ENCODE measurements around the gene TEDDM1. TPM values are rescaled to one million over a fixed set of nuclear protein-coding genes. Genes with fewer than 3 reads are reported as not detected.

Gene TEDDM1
- polyA plus RNA-seq, 1 of the 3 experiments (the other 2 are of a cell fraction) = not detected

GRCh38 chr1:182359645-182360044 is 40.8 kb downstream of the TEDDM1 start:
- no peak overlapping the region for H3K27ac ChIP-seq (ENCODE audit: low read depth in 2 of 2, low read length in 1 of 2)
- TF ChIP-seq ELF1 (IDR thresholded peaks at IDR 0.05) = no peak
- H3K36me3 ChIP-seq (replicated peaks in 1 of 2; ENCODE audit: control insufficient read depth in 1 of 2, insufficient read depth in 2 of 2, low read length in 1 of 2) = no peaks in the 10 kb centered on the region
- H4K20me1 ChIP-seq (ENCODE audit: insufficient read depth) = no peaks in the 10 kb centered on the region
- no peak overlapping the region for H3K9ac ChIP-seq
- no peaks in the 10 kb centered on the region for H3K9me3 ChIP-seq
- H3K79me2 ChIP-seq (ENCODE audit: insufficient read depth) = no peaks in the 10 kb centered on the region
- H2AFZ ChIP-seq (ENCODE audit: low read depth) = no peak overlapping the region
- no peaks in the 10 kb centered on the region for H3K27me3 ChIP-seq (ENCODE audit: insufficient read depth)
- no peak overlapping the region for H3K4me2 ChIP-seq
- ChIA-PET POLR2A (no interaction called here), CTCF (interaction anchor here (0.7 to 1.6 kb wide), 2 partner anchors 17 to 29 kb away, joined by 3 read pairs; no protein-coding TSS in a partner anchor)
- H3K4me1 ChIP-seq (ENCODE audit: control insufficient read depth in 1 of 2, insufficient read depth in 2 of 2, low read depth in 1 of 2, low read length in 1 of 2) = no peaks in the 10 kb centered on the region
- no peaks in the 10 kb centered on the region for H3K9me2 ChIP-seq
- no peak for DNase-seq
- WGBS (ENCODE audit: low lambda C conversion rate) = 42% methylated on average over 7 of the region's 7 CpGs
- no peak overlapping the region for H3K4me3 ChIP-seq (ENCODE audit: low read depth in 2 of 2, low read length in 1 of 2)
- no peaks in the 10 kb centered on the region for H3F3A ChIP-seq (replicated peaks; ENCODE audit: insufficient read depth)

- no peak overlapping the region for H3K4me2 ChIP-seq
- H3K79me2 ChIP-seq (ENCODE audit: insufficient read depth) = no peaks in the 10 kb centered on the region
- H3K9me2 ChIP-seq = no peaks in the 10 kb centered on the region
- DNase-seq = no peak
- no peak for TF ChIP-seq RAD21 (IDR thresholded peaks at IDR 0.05; ENCODE audit: low read length)
- TF ChIP-seq FOXM1 (IDR thresholded peaks at IDR 0.05; ENCODE audit: low read depth) = no peak
- no peak for TF ChIP-seq GATA2 (CRISPR knock-in tag; IDR thresholded peaks at IDR 0.05)
- no peak for TF ChIP-seq CHD2 (IDR thresholded peaks at IDR 0.05; ENCODE audit: low read length, partially characterized antibody)
- no peak for TF ChIP-seq ZBTB33 (IDR thresholded peaks at IDR 0.05; ENCODE audit: borderline replicate concordance, low read depth)
- no peak for TF ChIP-seq REST (IDR thresholded peaks at IDR 0.05; ENCODE audit: low read depth, low read length)
- TF ChIP-seq GABPA (IDR thresholded peaks at IDR 0.05; ENCODE audit: low read depth) = no peak
- TF ChIP-seq EZH2phosphoT487 (IDR thresholded peaks at IDR 0.05; ENCODE audit: borderline replicate concordance, low read depth) = no peak
- TF ChIP-seq MEF2A (IDR thresholded peaks at IDR 0.05; ENCODE audit: borderline replicate concordance, low read depth) = no peak
- TF ChIP-seq MAX (IDR thresholded peaks at IDR 0.05; ENCODE audit: low read depth) = no peak
- TF ChIP-seq TAF1 (IDR thresholded peaks at IDR 0.05; ENCODE audit: borderline replicate concordance, low read depth, low read length) = no peak
- no peak for TF ChIP-seq SMC3 (IDR thresholded peaks at IDR 0.05; ENCODE audit: low read depth, low read length)
- H3K4me1 ChIP-seq (ENCODE audit: control insufficient read depth in 1 of 2, insufficient read depth in 2 of 2, low read depth in 1 of 2, low read length in 1 of 2) = no peaks in the 10 kb centered on the region
- no peak overlapping the region for H3K9ac ChIP-seq
- no peaks in the 10 kb centered on the region for H3F3A ChIP-seq (replicated peaks; ENCODE audit: insufficient read depth)
- H3K4me3 ChIP-seq (ENCODE audit: low read depth in 2 of 2, low read length in 1 of 2) = no peak overlapping the region
- CTCF ChIA-PET = interaction anchor here (1.8 kb wide), 1 partner anchor 215 kb away, joined by 6 read pairs; no protein-coding TSS in a partner anchor
- no peak overlapping the region for H3K27ac ChIP-seq (ENCODE audit: low read depth in 2 of 2, low read length in 1 of 2)
- H4K20me1 ChIP-seq (ENCODE audit: insufficient read depth) = no peaks in the 10 kb centered on the region
- 18% methylated on average over 4 of the region's 4 CpGs for WGBS (ENCODE audit: low lambda C conversion rate)
- POLR2A ChIA-PET = no interaction called here
- H3K36me3 ChIP-seq (replicated peaks in 1 of 2; ENCODE audit: control insufficient read depth in 1 of 2, insufficient read depth in 2 of 2, low read length in 1 of 2) = no peaks in the 10 kb centered on the region
- H2AFZ ChIP-seq (ENCODE audit: low read depth) = no peak overlapping the region
- H3K27me3 ChIP-seq (ENCODE audit: insufficient read depth) = no peaks in the 10 kb centered on the region
- H3K9me3 ChIP-seq = no peaks in the 10 kb centered on the region
Observed at GRCh38 chr1:182357913-182358312, 42.6 kb downstream of the TEDDM1 start.
